Fibroblast of lung (primary cell): Measurements from ENCODE around the gene PPP1R9A.

Source experiments
- EZH2 ChIP-seq: IDR thresholded peaks from 2 replicates; pipeline ENCODE4 v1.5.1; 2012; ENCODE audit warnings: low read length, control low read depth, mild to moderate bottlenecking; ENCODE audit errors: missing control alignments
- TF ChIP-seq, protein P1 (sequence below), 2 donors: IDR thresholded peaks in 1 of 2; conservative IDR thresholded peaks in 1 of 2; 1 replicate in 1 of 2; 2 replicates in 1 of 2; pipeline ENCODE4 v1.5.1; 2011 to 2012; ENCODE audit warnings: low read length in 2 of 2, control low read depth in 1 of 2, inconsistent platforms in 1 of 2, low read depth in 1 of 2, mild to moderate bottlenecking in 1 of 2

DNA sequence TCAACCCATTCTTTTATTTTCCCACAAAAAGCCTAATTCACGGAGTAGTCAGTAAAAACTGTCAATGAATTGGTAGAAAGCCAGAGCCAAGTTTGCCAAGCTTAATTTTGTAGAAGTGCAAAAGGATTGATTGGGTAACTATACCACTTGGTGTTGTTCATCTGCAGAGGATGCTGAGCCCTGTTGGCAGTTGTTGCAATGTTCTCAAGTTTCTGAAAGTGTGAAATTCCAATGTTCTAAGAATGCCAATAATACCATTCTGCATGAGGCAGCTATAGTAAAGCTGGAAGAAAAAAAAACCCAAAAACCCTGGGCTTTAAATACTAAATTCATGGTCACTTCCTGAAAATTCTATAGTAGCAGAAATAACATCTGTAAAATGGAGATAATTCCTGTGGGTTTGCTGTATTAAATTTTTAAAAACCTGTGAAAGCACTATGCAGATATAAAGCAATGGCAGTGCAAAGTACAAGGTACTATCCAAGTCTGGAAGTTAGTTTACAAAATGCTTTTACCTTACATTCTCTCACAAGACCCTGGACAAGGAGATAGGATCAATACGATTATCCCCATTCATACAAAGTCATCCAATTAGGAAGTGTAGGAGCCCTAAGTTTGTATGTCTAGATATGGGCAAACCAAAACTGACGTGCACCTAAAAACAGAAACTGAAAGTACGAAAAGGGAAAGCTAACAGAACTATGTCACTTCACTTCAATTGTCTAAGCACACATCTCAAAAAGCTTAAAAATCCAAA lies 423.0 kb downstream of the PPP1R9A start:
- TF ChIP-seq, protein P1, sequence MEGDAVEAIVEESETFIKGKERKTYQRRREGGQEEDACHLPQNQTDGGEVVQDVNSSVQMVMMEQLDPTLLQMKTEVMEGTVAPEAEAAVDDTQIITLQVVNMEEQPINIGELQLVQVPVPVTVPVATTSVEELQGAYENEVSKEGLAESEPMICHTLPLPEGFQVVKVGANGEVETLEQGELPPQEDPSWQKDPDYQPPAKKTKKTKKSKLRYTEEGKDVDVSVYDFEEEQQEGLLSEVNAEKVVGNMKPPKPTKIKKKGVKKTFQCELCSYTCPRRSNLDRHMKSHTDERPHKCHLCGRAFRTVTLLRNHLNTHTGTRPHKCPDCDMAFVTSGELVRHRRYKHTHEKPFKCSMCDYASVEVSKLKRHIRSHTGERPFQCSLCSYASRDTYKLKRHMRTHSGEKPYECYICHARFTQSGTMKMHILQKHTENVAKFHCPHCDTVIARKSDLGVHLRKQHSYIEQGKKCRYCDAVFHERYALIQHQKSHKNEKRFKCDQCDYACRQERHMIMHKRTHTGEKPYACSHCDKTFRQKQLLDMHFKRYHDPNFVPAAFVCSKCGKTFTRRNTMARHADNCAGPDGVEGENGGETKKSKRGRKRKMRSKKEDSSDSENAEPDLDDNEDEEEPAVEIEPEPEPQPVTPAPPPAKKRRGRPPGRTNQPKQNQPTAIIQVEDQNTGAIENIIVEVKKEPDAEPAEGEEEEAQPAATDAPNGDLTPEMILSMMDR (conservative IDR thresholded peaks at IDR 0.05 in 1 of 2, IDR thresholded peaks at IDR 0.05 in 1 of 2; ENCODE audit: low read depth in 1 of 2, low read length in 2 of 2): no peak
- no peak for TF ChIP-seq EZH2
